ENCODE measurements around the gene ANO2.

Gene ANO2

DNA sequence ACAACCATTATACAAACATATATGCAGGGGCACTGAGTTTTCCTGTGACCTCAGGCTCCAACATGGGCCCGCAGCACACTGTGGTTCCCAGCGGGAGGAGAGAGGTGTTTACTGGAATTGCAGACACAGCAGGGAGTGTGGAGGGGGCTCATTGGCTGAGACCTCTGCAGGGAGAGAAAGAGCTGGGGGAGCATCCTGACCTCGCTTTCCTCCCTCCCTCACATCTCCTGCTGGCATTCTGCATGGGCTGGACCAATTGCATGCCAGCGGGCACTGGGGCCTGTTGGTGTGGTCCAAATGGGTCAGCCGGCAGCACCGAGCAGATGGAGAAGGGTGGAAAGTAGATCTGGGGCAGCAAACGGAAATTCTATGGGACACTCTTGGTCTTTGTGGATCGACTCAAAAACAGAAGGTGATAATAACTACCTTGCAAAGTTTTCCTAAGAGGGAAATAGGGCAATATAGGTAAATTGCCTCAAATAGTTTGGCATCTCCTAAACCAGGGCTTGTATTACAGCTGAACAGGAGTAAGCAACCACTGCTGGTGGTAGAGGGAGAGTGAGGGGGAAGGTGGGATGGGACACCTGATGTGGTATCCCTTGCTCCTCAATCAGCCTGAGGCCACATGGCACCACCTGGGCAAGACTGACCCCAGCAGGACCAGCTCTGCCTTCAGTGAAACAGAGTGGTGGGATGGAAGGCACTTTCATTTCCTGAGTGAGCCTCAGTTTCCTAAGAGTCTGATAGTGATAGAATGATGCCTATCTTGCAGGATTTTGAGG, 426.3 kb downstream of the ANO2 start:
- TF ChIP-seq CTCF (IDR thresholded peaks at IDR 0.05; ENCODE audit: low read depth, low read length), result no peak
- no peak for DNase-seq (ENCODE audit: low read depth, low spot score)
- no peak overlapping the region for H3K4me3 ChIP-seq (ENCODE audit: low read depth, low read length)
- in situ Hi-C loops (cut with HindIII; ENCODE audit: low sequenced_read_pairs), result no loop called here

- in situ Hi-C loops (cut with HindIII; ENCODE audit: low sequenced_read_pairs), result no loop called here
- no peak for TF ChIP-seq CTCF (IDR thresholded peaks at IDR 0.05; ENCODE audit: low read depth, low read length)
- no peak for DNase-seq (ENCODE audit: low read depth, low spot score)
- H3K4me3 ChIP-seq (ENCODE audit: low read depth, low read length), result no peak overlapping the region
These were observed 428.5 kb downstream of the ANO2 start for GRCh38 chr12:5516371-5517241.

DNA sequence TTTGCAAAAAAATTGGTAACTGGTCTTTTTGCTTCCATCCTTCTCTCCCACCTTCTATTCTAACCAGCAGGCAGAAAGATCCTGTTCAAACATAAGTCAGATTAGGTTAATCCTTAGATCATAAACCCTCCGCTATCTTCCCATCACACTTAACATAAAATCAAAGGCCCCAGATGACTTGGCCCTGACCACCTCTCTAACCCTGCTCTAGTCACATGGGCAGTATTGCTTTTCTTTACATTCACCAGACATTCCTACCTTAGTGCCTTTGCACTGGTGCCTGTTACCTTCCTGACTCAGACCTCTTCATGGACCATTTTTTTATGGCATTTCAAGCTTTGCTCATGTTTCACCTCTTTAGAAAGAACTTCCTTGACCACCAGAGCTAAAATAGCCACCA, 429.6 kb downstream of the ANO2 start:
- no peak overlapping the region for H3K4me3 ChIP-seq (ENCODE audit: low read depth, low read length)
- DNase-seq (ENCODE audit: low read depth, low spot score), result no peak
- TF ChIP-seq CTCF (IDR thresholded peaks at IDR 0.05; ENCODE audit: low read depth, low read length), result no peak
- in situ Hi-C loops (cut with HindIII; ENCODE audit: low sequenced_read_pairs), result no loop called here

DNA sequence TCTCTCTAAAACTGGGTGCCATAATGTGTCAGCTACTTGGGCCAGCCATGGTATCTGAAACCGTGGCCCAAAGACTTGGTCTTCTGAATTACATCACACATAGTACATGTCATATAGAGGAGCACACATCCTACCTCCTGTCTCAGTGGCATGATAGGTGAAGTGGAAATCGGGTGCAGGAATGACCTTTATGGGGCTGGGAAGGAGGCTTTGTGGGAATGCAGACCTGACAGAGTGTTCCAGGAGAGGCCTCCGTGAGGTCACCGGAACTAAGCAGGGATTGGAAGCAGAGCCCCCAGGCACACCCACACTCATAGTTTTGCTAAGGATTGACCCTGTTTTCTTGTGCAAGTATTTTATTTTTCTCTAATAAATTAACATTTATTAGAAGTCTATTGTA, 430.5 kb downstream of the ANO2 start:
- no peak for DNase-seq (ENCODE audit: low read depth, low spot score)
- in situ Hi-C loops (cut with HindIII; ENCODE audit: low sequenced_read_pairs), result no loop called here
- no peak for TF ChIP-seq CTCF (IDR thresholded peaks at IDR 0.05; ENCODE audit: low read depth, low read length)
- H3K4me3 ChIP-seq (ENCODE audit: low read depth, low read length), result no peak overlapping the region

DNA sequence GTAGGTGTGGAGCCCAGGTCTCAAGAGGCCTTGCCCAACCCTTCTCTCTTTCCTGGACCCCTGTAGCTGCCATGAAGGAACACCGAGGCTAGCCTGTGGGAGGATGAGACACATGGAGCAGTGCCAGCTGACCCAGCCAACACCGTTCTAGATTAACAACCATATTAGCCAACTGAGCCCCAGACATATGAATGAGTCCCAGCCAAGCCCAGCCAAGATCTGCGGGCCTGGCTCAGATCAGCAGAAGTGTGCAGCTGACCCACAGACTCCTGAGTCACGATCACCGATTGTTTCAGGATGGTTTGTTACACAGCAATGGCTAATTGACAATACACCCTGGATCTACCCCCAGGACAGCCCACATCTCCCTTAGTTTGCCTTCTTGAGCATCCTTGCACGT, 431.0 kb downstream of the ANO2 start:
- no peak for DNase-seq (ENCODE audit: low read depth, low spot score)
- in situ Hi-C loops (cut with HindIII; ENCODE audit: low sequenced_read_pairs), result no loop called here
- no peak for TF ChIP-seq CTCF (IDR thresholded peaks at IDR 0.05; ENCODE audit: low read depth, low read length)
- H3K4me3 ChIP-seq (ENCODE audit: low read depth, low read length), result no peak overlapping the region

- in situ Hi-C loops (cut with HindIII; ENCODE audit: low sequenced_read_pairs), result no loop called here
- TF ChIP-seq CTCF (IDR thresholded peaks at IDR 0.05; ENCODE audit: low read depth, low read length), result no peak
- no peak for DNase-seq (ENCODE audit: low read depth, low spot score)
- no peak overlapping the region for H3K4me3 ChIP-seq (ENCODE audit: low read depth, low read length)
These were observed 431.7 kb downstream of the ANO2 start for GRCh38 chr12:5513406-5513805.
